Measurements from ENCODE around the gene NUCKS1.

- TF ChIP-seq EZH2 (IDR thresholded peaks at IDR 0.05; ENCODE audit: borderline replicate concordance, low read length) = no peak
- TF ChIP-seq, protein P1, sequence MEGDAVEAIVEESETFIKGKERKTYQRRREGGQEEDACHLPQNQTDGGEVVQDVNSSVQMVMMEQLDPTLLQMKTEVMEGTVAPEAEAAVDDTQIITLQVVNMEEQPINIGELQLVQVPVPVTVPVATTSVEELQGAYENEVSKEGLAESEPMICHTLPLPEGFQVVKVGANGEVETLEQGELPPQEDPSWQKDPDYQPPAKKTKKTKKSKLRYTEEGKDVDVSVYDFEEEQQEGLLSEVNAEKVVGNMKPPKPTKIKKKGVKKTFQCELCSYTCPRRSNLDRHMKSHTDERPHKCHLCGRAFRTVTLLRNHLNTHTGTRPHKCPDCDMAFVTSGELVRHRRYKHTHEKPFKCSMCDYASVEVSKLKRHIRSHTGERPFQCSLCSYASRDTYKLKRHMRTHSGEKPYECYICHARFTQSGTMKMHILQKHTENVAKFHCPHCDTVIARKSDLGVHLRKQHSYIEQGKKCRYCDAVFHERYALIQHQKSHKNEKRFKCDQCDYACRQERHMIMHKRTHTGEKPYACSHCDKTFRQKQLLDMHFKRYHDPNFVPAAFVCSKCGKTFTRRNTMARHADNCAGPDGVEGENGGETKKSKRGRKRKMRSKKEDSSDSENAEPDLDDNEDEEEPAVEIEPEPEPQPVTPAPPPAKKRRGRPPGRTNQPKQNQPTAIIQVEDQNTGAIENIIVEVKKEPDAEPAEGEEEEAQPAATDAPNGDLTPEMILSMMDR (IDR thresholded peaks at IDR 0.05; ENCODE audit: low read length) = no peak
Observed at GRCh38 chr1:205770618-205771017, 20.6 kb upstream of the NUCKS1 start.

Measured in OCI-LY1 (cell line).